ENCODE measurements around the gene ACADS. TPM values are rescaled to one million over a fixed set of nuclear protein-coding genes. Genes with fewer than 3 reads are reported as not detected.

The ACADS gene
- total RNA-seq, 1 donor from 2014 or later, result 58.5 TPM

DNA sequence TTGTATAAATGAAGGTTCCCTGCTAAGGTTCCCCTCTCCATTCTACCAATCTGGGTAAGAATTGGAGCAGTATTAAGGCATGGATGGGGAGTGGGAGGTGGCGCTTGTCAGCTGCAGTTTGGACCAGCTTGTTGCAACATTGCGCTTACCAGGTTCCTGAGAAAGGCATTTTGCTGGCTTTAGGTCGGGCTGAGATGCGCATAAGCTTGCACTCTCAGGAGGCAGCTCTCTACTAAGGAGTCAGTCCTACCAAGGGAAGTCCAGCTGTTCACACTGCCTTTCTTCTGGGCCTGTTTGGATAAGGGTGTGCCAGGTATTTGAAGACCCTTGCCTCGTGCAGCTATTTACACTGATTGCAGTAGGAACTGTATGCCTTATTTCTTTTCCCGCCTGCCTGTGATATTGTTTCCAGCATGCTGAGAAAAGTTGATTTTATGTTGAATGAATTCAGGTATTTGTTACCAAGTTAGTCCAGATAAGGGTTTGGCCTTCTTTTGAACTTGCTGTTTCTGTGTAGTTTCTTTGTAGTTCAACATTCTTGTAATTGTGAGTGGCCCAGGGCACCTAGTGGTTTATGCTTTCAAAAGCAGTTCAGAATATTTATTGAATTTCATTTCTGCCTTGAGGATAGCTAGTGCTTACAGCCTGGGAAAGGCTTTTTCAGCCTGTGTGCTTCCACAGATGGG, 36.1 kb upstream of the ACADS start:
- Histone ChIP-seq H3K4me3 (peak overlapping the region; percentile 75 to 99), H3K27me3 (no peaks in the 10 kb centered on the region), H3K27ac (no peak overlapping the region), H3K9me3 (no peaks in the 10 kb centered on the region), H3K4me1 (peaks cover 7 to 28% of the 10 kb centered on the region in 2 donors), H3K36me3 (peaks cover 7 to 9% of the 10 kb centered on the region in 2 donors)
- no peak for DNase-seq (ENCODE audit: low spot score in 2 of 2)
- no peak for TF ChIP-seq CTCF (IDR thresholded peaks at IDR 0.05)
- intact Hi-C loops (cut with DNase I), result no loop called here

DNA sequence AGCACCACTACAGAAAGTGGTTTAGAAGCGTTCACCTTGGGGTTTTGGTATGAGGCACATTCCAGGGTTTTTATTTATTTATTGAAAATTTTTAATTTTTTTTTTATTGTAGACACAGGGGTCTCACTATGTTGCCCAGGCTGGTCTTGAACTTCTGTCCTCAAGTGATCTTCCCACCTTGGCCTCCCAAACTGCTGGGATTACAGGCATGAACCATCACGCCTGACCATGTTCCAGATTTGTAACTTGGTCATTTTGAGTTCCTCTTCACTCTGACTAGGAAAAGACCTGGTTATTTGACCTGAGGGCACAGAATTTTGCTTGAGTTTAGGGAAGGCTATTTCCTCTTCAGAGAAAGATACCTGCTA, 35.6 kb upstream of the ACADS start:
- no peak for TF ChIP-seq CTCF (IDR thresholded peaks at IDR 0.05)
- no peak overlapping the region for H3K27ac ChIP-seq
- no peak for DNase-seq (ENCODE audit: low spot score in 2 of 2)
- H3K36me3 ChIP-seq, result peaks cover 12 to 14% of the 10 kb centered on the region in 2 donors
- H3K9me3 ChIP-seq, result no peaks in the 10 kb centered on the region
- H3K27me3 ChIP-seq, result no peaks in the 10 kb centered on the region
- intact Hi-C loops (cut with DNase I), result no loop called here
- H3K4me1 ChIP-seq, result peaks cover 7 to 28% of the 10 kb centered on the region in 2 donors
- H3K4me3 ChIP-seq, result no peak overlapping the region

GRCh38 chr12:120690978-120691377, 34.6 kb upstream of the ACADS start:
- H3K4me1 ChIP-seq, result peaks cover 7 to 22% of the 10 kb centered on the region in 2 donors
- DNase-seq (ENCODE audit: low spot score in 2 of 2), result no peak
- no peak overlapping the region for H3K27ac ChIP-seq
- peaks cover 21 to 23% of the 10 kb centered on the region in 2 donors for H3K36me3 ChIP-seq
- no peaks in the 10 kb centered on the region for H3K27me3 ChIP-seq
- H3K4me3 ChIP-seq, result no peak overlapping the region
- no peaks in the 10 kb centered on the region for H3K9me3 ChIP-seq
- no peak for TF ChIP-seq CTCF (IDR thresholded peaks at IDR 0.05)
- intact Hi-C loops (cut with DNase I), result no loop called here

DNA sequence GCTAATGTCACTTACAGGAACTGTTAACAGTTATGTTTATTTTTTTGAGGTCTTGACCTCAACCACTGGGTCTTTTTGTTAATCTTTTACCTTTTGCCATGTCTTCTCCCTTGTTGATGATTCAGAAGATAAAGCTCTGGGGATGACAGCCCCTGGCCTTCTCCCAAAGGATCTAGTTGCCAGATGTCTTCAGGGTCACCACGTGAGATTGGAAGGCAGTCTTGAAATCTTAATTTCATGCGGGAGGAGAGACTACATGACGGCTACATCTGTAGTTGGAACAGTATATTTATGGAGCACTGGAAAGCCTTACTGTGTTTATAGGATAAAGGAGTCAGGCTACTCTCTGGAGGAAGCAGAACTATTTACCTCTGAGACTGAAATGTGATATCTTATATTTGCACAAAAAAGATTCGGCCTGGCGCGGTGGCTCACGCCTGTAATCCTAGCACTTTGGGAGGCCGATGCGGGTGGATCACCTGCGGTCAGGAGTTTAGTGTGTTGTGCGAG, 33.0 kb upstream of the ACADS start:
- Histone ChIP-seq H3K36me3 (peaks cover 31 to 37% of the 10 kb centered on the region in 2 donors), H3K9me3 (no peaks in the 10 kb centered on the region), H3K4me3 (no peak overlapping the region), H3K27me3 (no peaks in the 10 kb centered on the region), H3K4me1 (peaks cover 7 to 21% of the 10 kb centered on the region in 2 donors), H3K27ac (no peak overlapping the region)
- no peak for TF ChIP-seq CTCF (IDR thresholded peaks at IDR 0.05)
- intact Hi-C loops (cut with DNase I), result no loop called here
- DNase-seq (ENCODE audit: low spot score in 2 of 2), result no peak

- H3K9me3 ChIP-seq, result no peaks in the 10 kb centered on the region
- peaks cover 40 to 50% of the 10 kb centered on the region in 2 donors for H3K36me3 ChIP-seq
- no peaks in the 10 kb centered on the region for H3K27me3 ChIP-seq
- DNase-seq (ENCODE audit: low spot score in 2 of 2), result no peak
- no peak for TF ChIP-seq CTCF (IDR thresholded peaks at IDR 0.05)
- peaks cover 3 to 11% of the 10 kb centered on the region in 2 donors for H3K4me1 ChIP-seq
- H3K27ac ChIP-seq, result no peak overlapping the region
- H3K4me3 ChIP-seq, result no peak overlapping the region
- intact Hi-C loops (cut with DNase I), result no loop called here
Observed at GRCh38 chr12:120693848-120694247, 31.8 kb upstream of the ACADS start.

Data from ascending aorta (tissue), 2 donors.